Measurements from ENCODE around the gene ITIH5.

DNA sequence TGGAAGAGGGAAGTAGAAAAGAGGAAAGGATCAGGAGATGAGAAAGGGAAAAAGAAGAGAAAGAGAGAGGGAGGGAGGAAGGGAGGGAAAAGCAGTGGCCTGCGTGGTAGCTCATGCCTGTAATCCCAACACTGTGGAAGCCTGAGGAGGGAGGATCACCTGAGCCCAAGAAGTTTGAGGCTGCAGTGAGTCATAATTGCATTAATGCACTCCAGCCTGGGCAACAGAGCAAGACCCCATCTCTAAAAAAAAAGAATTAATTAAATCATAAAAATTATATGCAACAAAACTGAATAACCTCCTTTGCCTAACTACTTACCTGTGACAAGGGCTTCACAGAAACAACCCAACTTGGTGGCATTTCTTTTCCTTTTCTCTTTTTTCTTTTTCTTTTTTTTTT, 148.1 kb downstream of the ITIH5 start:
- TF ChIP-seq, protein P1, sequence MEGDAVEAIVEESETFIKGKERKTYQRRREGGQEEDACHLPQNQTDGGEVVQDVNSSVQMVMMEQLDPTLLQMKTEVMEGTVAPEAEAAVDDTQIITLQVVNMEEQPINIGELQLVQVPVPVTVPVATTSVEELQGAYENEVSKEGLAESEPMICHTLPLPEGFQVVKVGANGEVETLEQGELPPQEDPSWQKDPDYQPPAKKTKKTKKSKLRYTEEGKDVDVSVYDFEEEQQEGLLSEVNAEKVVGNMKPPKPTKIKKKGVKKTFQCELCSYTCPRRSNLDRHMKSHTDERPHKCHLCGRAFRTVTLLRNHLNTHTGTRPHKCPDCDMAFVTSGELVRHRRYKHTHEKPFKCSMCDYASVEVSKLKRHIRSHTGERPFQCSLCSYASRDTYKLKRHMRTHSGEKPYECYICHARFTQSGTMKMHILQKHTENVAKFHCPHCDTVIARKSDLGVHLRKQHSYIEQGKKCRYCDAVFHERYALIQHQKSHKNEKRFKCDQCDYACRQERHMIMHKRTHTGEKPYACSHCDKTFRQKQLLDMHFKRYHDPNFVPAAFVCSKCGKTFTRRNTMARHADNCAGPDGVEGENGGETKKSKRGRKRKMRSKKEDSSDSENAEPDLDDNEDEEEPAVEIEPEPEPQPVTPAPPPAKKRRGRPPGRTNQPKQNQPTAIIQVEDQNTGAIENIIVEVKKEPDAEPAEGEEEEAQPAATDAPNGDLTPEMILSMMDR (IDR thresholded peaks at IDR 0.05), result no peak
- TF ChIP-seq POLR2A (IDR thresholded peaks at IDR 0.05; ENCODE audit: low read depth), result no peak
